ENCODE results near the gene TULP4. TPM values are rescaled to one million over a fixed set of nuclear protein-coding genes. Genes with fewer than 3 reads are reported as not detected.
"Not testable (repeated sequence)": the region's sequence is repeated elsewhere in the genome, so short reads cannot be mapped to it uniquely, and the experiment has no call there.

TULP4 gene
- total RNA-seq, 1 donor from 2014 or later: 63.0 TPM

DNA sequence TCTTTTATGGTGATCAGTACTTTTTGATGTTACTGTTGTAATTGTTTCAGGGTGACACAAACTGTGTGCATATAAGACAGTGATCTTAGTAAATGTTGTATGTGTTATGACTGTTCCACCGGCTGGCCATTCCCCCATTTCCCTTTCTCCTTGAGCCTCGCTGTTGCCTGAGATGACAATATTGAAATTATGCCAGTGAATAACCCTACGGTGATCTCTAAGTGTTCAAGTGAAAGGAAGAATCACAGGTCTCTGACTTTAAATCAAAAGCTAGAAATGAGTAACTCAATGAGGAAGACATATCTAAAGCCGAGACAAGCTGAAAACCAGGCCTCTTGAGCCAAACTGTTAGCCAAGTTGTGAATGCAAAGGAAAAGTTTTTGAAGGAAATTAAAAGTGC lies 32.3 kb downstream of the TULP4 start:
- CTCF ChIA-PET: interaction anchor here (0.6 kb wide), 1 partner anchor 17 kb away, joined by 3 read pairs; no protein-coding TSS in a partner anchor
- Mint-ChIP-seq H3K36me3 (ENCODE audit: low read depth) (peaks cover 24% of the 10 kb centered on the region), H3K4me1 (peaks cover 8% of the 10 kb centered on the region), H3K4me3 (no peak overlapping the region), H3K27me3 (no peaks in the 10 kb centered on the region), H3K9me3 (peaks cover 4% of the 10 kb centered on the region), H3K27ac (no peak overlapping the region)
- no peak for ATAC-seq (ENCODE audit: low read depth)
- no peak for DNase-seq
- no peak for TF ChIP-seq CTCF (IDR thresholded peaks at IDR 0.05)
- POLR2A ChIA-PET: no interaction called here
- intact Hi-C loops (cut with micrococcal nuclease): no loop called here

DNA sequence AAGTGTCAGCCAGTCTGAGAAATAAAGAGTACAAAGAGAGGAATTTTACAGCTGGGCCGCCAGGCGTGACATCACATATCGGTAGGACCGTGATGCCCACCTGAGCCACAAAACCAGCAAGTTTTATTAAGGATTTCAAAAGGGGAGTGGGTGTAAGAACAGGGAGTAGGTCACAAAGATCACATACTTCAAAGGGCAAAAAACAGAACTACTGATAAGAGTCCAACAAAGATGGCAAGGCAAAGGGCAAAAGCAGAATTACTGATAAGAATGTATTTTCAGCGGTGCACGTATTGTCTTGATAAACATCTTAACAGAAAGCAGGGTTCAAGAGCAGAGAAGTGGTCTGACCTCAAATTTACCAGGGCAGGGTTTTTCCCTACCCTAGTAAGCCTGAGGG lies 33.2 kb downstream of the TULP4 start:
- H3K9me3 Mint-ChIP-seq; H3K4me1 Mint-ChIP-seq; CTCF ChIA-PET; ATAC-seq (ENCODE audit: low read depth); H3K27ac Mint-ChIP-seq; H3K27me3 Mint-ChIP-seq; DNase-seq; intact Hi-C loops (cut with micrococcal nuclease); H3K4me3 Mint-ChIP-seq; POLR2A ChIA-PET: not testable (repeated sequence)
- peaks cover 22% of the 10 kb centered on the region for H3K36me3 Mint-ChIP-seq (ENCODE audit: low read depth)

- DNase-seq: no peak
- Mint-ChIP-seq H3K4me3 (no peak overlapping the region), H3K27ac (no peak overlapping the region), H3K9me3 (peaks cover 4% of the 10 kb centered on the region), H3K36me3 (ENCODE audit: low read depth) (peaks cover 16% of the 10 kb centered on the region), H3K4me1 (peaks cover 8% of the 10 kb centered on the region), H3K27me3 (no peaks in the 10 kb centered on the region)
- no peak for TF ChIP-seq CTCF (IDR thresholded peaks at IDR 0.05)
- POLR2A ChIA-PET: no interaction called here
- intact Hi-C loops (cut with micrococcal nuclease): loop anchor here (2.0 kb wide), 1 partner anchor 13 kb away; no protein-coding TSS in a partner anchor
- CTCF ChIA-PET: no interaction called here
- ATAC-seq (ENCODE audit: low read depth): peak; percentile 25
Observed at GRCh38 chr6:158347335-158347734, 35.1 kb downstream of the TULP4 start.

GRCh38 chr6:158348737-158349504 lies 36.7 kb downstream of the TULP4 start:
- H3K4me1 Mint-ChIP-seq; H3K27me3 Mint-ChIP-seq; CTCF ChIA-PET; H3K27ac Mint-ChIP-seq; POLR2A ChIA-PET; intact Hi-C loops (cut with micrococcal nuclease); H3K9me3 Mint-ChIP-seq; ATAC-seq (ENCODE audit: low read depth); H3K4me3 Mint-ChIP-seq; DNase-seq: not testable (repeated sequence)
- H3K36me3 Mint-ChIP-seq (ENCODE audit: low read depth): peaks cover 14% of the 10 kb centered on the region

DNA sequence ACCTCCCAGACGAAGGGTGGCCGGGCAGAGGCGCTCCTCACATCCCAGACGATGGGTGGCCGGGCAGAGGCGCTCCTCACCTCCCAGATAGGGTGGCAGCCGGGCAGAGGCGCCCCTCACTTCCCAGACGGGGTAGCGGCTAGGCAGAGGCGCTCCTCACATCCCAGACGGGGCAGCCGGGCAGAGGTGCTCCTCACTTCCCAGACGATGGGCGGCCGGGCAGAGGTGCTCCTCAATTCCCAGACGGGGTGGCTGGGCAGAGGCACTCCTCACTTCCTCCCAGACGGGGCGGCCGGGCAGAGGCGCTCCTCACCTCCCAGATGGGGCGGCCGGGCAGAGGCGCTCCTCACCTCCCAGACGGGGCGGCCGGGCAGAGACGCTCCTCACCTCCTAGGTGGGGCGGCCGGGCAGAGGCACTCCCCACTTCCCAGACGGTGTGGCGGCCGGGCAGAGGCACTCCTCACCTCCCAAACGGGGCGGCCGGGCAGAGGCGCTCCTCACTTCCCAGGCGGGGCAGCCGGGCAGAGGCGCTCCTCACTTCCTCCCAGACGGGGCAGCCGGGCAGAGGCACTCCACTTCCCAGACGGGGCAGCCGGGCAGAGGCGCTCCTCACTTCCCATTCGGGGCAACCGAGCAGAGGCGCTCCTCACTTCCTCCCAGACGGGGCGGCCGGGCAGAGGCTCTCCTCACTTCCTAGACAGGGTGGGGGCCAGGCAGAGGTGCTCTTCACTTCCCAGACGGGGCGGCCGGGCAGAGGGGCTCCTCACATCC lies 37.4 kb downstream of the TULP4 start:
- CTCF ChIA-PET: interaction anchor here (0.6 kb wide), 1 partner anchor 38 kb away, joined by 3 read pairs; no protein-coding TSS in a partner anchor
- H3K27me3 Mint-ChIP-seq; ATAC-seq (ENCODE audit: low read depth); H3K4me3 Mint-ChIP-seq; H3K9me3 Mint-ChIP-seq; DNase-seq; intact Hi-C loops (cut with micrococcal nuclease); H3K27ac Mint-ChIP-seq; H3K4me1 Mint-ChIP-seq: not testable (repeated sequence)
- POLR2A ChIA-PET: interaction anchor here (0.6 kb wide), 1 partner anchor 367 kb away, joined by 4 read pairs; no protein-coding TSS in a partner anchor
- H3K36me3 Mint-ChIP-seq (ENCODE audit: low read depth): peaks cover 11% of the 10 kb centered on the region

- H3K27me3 Mint-ChIP-seq; DNase-seq; intact Hi-C loops (cut with micrococcal nuclease); ATAC-seq (ENCODE audit: low read depth); H3K36me3 Mint-ChIP-seq (ENCODE audit: low read depth); CTCF ChIA-PET; H3K9me3 Mint-ChIP-seq; H3K27ac Mint-ChIP-seq; H3K4me1 Mint-ChIP-seq; H3K4me3 Mint-ChIP-seq: not testable (repeated sequence)
- POLR2A ChIA-PET: interaction anchor here (0.6 kb wide), 1 partner anchor 366 kb away, joined by 4 read pairs; no protein-coding TSS in a partner anchor
Observed at GRCh38 chr6:158350731-158351130, 38.5 kb downstream of the TULP4 start.

Data from activated B cell treated with CpG ODN at 0.5 μM for 24 hours (primary cell).